Panc1 (cell line): ENCODE measurements around the gene TAOK1. TPM values are rescaled to one million over a fixed set of nuclear protein-coding genes. Genes with fewer than 3 reads are reported as not detected.
"Not testable (repeated sequence)": the region's sequence is repeated elsewhere in the genome, so short reads cannot be mapped to it uniquely, and the experiment has no call there.

Experiments used
- ATAC-seq: fragments of 200-7000 bp; cut with Tn5 transposase; 2 replicates; pipeline ENCODE4 v1.9.1; 2020; ENCODE audit warnings: mild to moderate bottlenecking, moderate library complexity
- BruUV-seq: library from RNA; stranded (reverse); fragments of 400-500 nt; replicated peaks from 2 replicates; lab custom pipeline; 2021; lab: Mats Ljungman, UMichigan
- CTCF ChIA-PET: fragments of 300-600 bp; sonication (Branson Sonifier 250); formaldehyde crosslinking; loops from one replicate; lab custom pipeline; 2022; ENCODE audit warnings: antibody characterized with exemption; lab: Charles Lee
- POLR2A ChIA-PET: fragments of 300-600 bp; sonication (Branson Sonifier 250); formaldehyde crosslinking; loops from one replicate; lab custom pipeline; 2022; ENCODE audit warnings: antibody characterized with exemption; lab: Charles Lee
- DNase-seq: peaks from one replicate; pipeline ENCODE4 v3.0.0-alpha.2; 2010; ENCODE audit warnings: low read depth, low spot score
- H3K27ac ChIP-seq: 2 replicates; pipeline ENCODE4 v1.5.1; 2011; ENCODE audit warnings: mild to moderate bottlenecking, low read length, inconsistent platforms
- H3K27me3 ChIP-seq: fragments of 200-500 bp; sonication (Bioruptor generic); 2 replicates; pipeline ENCODE4 v1.6.0; 2014; ENCODE audit warnings: low read length, inconsistent platforms; ENCODE audit not compliant: control insufficient read depth, insufficient read depth
- H3K36me3 ChIP-seq: fragments of 200-500 bp; sonication (Bioruptor generic); 2 replicates; pipeline ENCODE4 v1.5.1; 2014; ENCODE audit warnings: inconsistent platforms, mild to moderate bottlenecking, low read length, moderate library complexity; ENCODE audit not compliant: control insufficient read depth, insufficient read depth
- H3K4me1 ChIP-seq: 2 replicates; pipeline ENCODE4 v1.5.1; 2011; ENCODE audit warnings: inconsistent platforms, mild to moderate bottlenecking, low read length, moderate library complexity; ENCODE audit not compliant: control insufficient read depth, insufficient read depth
- H3K4me3 ChIP-seq, 2 experiments: 2 replicates each; pipeline ENCODE4 v1.5.1; 2011 to 2012; ENCODE audit warnings: low read depth in 2 of 2, low read length in 2 of 2, mild to moderate bottlenecking in 2 of 2, inconsistent platforms in 1 of 2, moderate library complexity in 1 of 2
- H3K9me3 ChIP-seq: fragments of 200-500 bp; sonication (Bioruptor generic); 2 replicates; pipeline ENCODE4 v1.5.1; 2014; ENCODE audit warnings: low read depth, mild to moderate bottlenecking, inconsistent platforms, low read length, moderate library complexity; ENCODE audit not compliant: control insufficient read depth, insufficient read depth
- CTCF ChIP-seq: fragments of 450-650 bp; IDR thresholded peaks from 2 replicates; pipeline ENCODE4 v1.5.1; 2017; ENCODE audit warnings: mild to moderate bottlenecking
- POLR2AphosphoS5 ChIP-seq: IDR thresholded peaks from 2 replicates; pipeline ENCODE4 v1.6.1; 2012; ENCODE audit warnings: mild to moderate bottlenecking, low read depth, low read length, moderate library complexity
- REST ChIP-seq, 2 experiments: IDR thresholded peaks; 2 replicates each; pipeline ENCODE4 v1.6.1; 2011 to 2012; ENCODE audit warnings: low read depth in 2 of 2, control low read depth in 1 of 2, low read length in 1 of 2, mild to moderate bottlenecking in 1 of 2, moderate library complexity in 1 of 2; ENCODE audit not compliant: insufficient read depth in 1 of 2
- SIN3A ChIP-seq: IDR thresholded peaks from 2 replicates; pipeline ENCODE4 v1.6.1; 2012; ENCODE audit warnings: low read depth, mild to moderate bottlenecking, low read length, moderate library complexity, borderline replicate concordance; ENCODE audit not compliant: insufficient read depth
- TCF7L2 ChIP-seq: IDR thresholded peaks from 2 replicates; pipeline ENCODE4 v1.6.1; 2011; ENCODE audit warnings: mild to moderate bottlenecking, low read depth, low read length, inconsistent platforms
- in situ Hi-C: cut with HindIII; loops from 2 replicates; pipeline ENCODE4 v1.10.0; 2016; ENCODE audit warnings: low sequenced_read_pairs, low pct_unique_long_range_greater_than_20kb
- intact Hi-C: fragments of 100-400 bp; cut with micrococcal nuclease; formaldehyde crosslinking; loops from one replicate; pipeline ENCODE4 v1.10.0; 2022; ENCODE audit not compliant: unreplicated experiment
- total RNA-seq: library from RNA; stranded (reverse); gene quantifications from one replicate; pipeline ENCODE4 v1.2.1, GENCODE V29; 2021; ENCODE audit not compliant: unreplicated experiment

The TAOK1 gene
- total RNA-seq, 1 experiment from 2014 or later, result 111 TPM

GRCh38 chr17:29475891-29476290, 85.7 kb downstream of the TAOK1 start:
- Histone ChIP-seq H3K27me3 (no peaks in the 10 kb centered on the region), H3K4me3 (no peak overlapping the region), H3K9me3 (no peaks in the 10 kb centered on the region), H3K4me1 (no peaks in the 10 kb centered on the region), H3K36me3 (peaks cover 26% of the 10 kb centered on the region; the same call in 1 of the 2 replicates), H3K27ac (no peak overlapping the region)
- intact Hi-C loops, result no loop called here
- in situ Hi-C loops, result no loop called here
- DNase-seq, result no peak
- ATAC-seq, result no peak
- no peak for TF ChIP-seq REST (IDR thresholded peaks at IDR 0.05; ENCODE audit: insufficient read depth in 1 of 2, low read depth in 2 of 2, low read length in 1 of 2)
- TF ChIP-seq SIN3A, result no peak
- no peak for TF ChIP-seq CTCF
- TF ChIP-seq POLR2AphosphoS5, result no peak
- no peak for TF ChIP-seq TCF7L2
- no TSS peak for BruUV-seq
- POLR2A ChIA-PET, result no interaction called here
- CTCF ChIA-PET, result no interaction called here

- H3K36me3 ChIP-seq, result peaks cover 49% of the 10 kb centered on the region; the same call in 1 of the 2 replicates
Observed at GRCh38 chr17:29480249-29480928, 90.2 kb downstream of the TAOK1 start.

GRCh38 chr17:29483503-29483902, 93.3 kb downstream of the TAOK1 start:
- H3K27me3 ChIP-seq, result no peaks in the 10 kb centered on the region
- no peak overlapping the region for H3K4me3 ChIP-seq
- H3K36me3 ChIP-seq, result peaks cover 32% of the 10 kb centered on the region; the same call in 1 of the 2 replicates
- no TSS peak for BruUV-seq
- H3K9me3 ChIP-seq, result no peaks in the 10 kb centered on the region
- no peak overlapping the region for H3K27ac ChIP-seq
- ChIA-PET CTCF (no interaction called here), POLR2A (no interaction called here)
- intact Hi-C loops, result no loop called here
- no peak for ATAC-seq
- no peak for TF ChIP-seq REST (IDR thresholded peaks at IDR 0.05; ENCODE audit: insufficient read depth in 1 of 2, low read depth in 2 of 2, low read length in 1 of 2)
- peaks cover 3% of the 10 kb centered on the region; the same call in 1 of the 2 replicates for H3K4me1 ChIP-seq
- DNase-seq, result no peak
- in situ Hi-C loops, result no loop called here

More at GRCh38 chr17:29480249-29480928, 90.2 kb downstream of the TAOK1 start:
- H3K4me1 ChIP-seq, DNase-seq, BruUV-seq, POLR2A ChIA-PET, intact Hi-C loops, ATAC-seq, H3K9me3 ChIP-seq, H3K4me3 ChIP-seq, H3K27me3 ChIP-seq, CTCF ChIA-PET, in situ Hi-C loops, H3K27ac ChIP-seq: not testable (repeated sequence)
